Neural progenitor cell (in vitro differentiated cells): Measurements from ENCODE around the gene MIF4GD. TPM values are rescaled to one million over a fixed set of nuclear protein-coding genes. Genes with fewer than 3 reads are reported as not detected.
A peak's percentile ranks its signal among the peaks of the same experiment; 100 is the strongest.

ENCODE experiments used
- DNase-seq: peaks from one replicate; pipeline ENCODE4 v3.0.0-alpha.2; 2016; ENCODE audit warnings: low spot score
- H2AFZ ChIP-seq: fragments of 200-600 bp; sonication (generic); replicated peaks from 2 replicates; pipeline ENCODE4 v1.6.1; 2016; ENCODE audit warnings: antibody characterized with exemption
- H3F3A ChIP-seq: fragments of 200-600 bp; sonication (generic); 2 replicates; pipeline ENCODE4 v1.6.1; 2016; ENCODE audit warnings: antibody characterized with exemption, low read depth
- H3K27ac ChIP-seq: fragments of 200-600 bp; sonication (generic); 2 replicates; pipeline ENCODE4 v1.5.1; 2016; ENCODE audit warnings: mild to moderate bottlenecking
- H3K27me3 ChIP-seq: fragments of 200-600 bp; sonication (generic); 2 replicates; pipeline ENCODE4 v1.6.1; 2016; ENCODE audit warnings: mild to moderate bottlenecking, moderate library complexity
- H3K36me3 ChIP-seq: fragments of 200-600 bp; sonication (generic); 2 replicates; pipeline ENCODE4 v1.5.1; 2016
- H3K4me1 ChIP-seq: fragments of 200-600 bp; sonication (generic); 2 replicates; pipeline ENCODE4 v1.6.1; 2016; ENCODE audit warnings: mixed run types
- H3K4me2 ChIP-seq: fragments of 200-600 bp; sonication (generic); 2 replicates; pipeline ENCODE4 v1.6.1; 2016
- H3K4me3 ChIP-seq: fragments of 200-600 bp; sonication (generic); 2 replicates; pipeline ENCODE4 v1.5.1; 2016
- H3K79me2 ChIP-seq: fragments of 200-600 bp; sonication (generic); 2 replicates; pipeline ENCODE4 v1.6.1; 2016; ENCODE audit warnings: low read depth
- H3K9ac ChIP-seq: fragments of 200-600 bp; sonication (generic); 2 replicates; pipeline ENCODE4 v1.6.1; 2016
- H3K9me3 ChIP-seq: fragments of 200-600 bp; sonication (generic); 2 replicates; pipeline ENCODE4 v1.5.1; 2016; ENCODE audit warnings: low read depth
- H4K20me1 ChIP-seq: fragments of 200-600 bp; sonication (generic); 2 replicates; pipeline ENCODE4 v1.6.1; 2016; ENCODE audit warnings: low read depth
- H3K27ac Mint-ChIP-seq: 3 replicates; pipeline ENCODE4 v1.8.0; 2021; ENCODE audit warnings: mixed read lengths
- H3K27me3 Mint-ChIP-seq: 2 replicates; pipeline ENCODE4 v1.8.0; 2022; ENCODE audit warnings: low read depth, mild to moderate bottlenecking, inconsistent platforms, moderate library complexity, mixed read lengths; ENCODE audit not compliant: insufficient read depth
- H3K36me3 Mint-ChIP-seq: 3 replicates; pipeline ENCODE4 v1.8.0; 2021; ENCODE audit warnings: mixed read lengths
- H3K4me1 Mint-ChIP-seq: 3 replicates; pipeline ENCODE4 v1.8.0; 2021; ENCODE audit warnings: mixed read lengths
- H3K4me3 Mint-ChIP-seq: 3 replicates; pipeline ENCODE4 v1.8.0; 2021; ENCODE audit warnings: mild to moderate bottlenecking, moderate library complexity, mixed read lengths
- H3K9me3 Mint-ChIP-seq: 3 replicates; pipeline ENCODE4 v1.8.0; 2020; ENCODE audit warnings: mixed read lengths
- EZH2 ChIP-seq: fragments of 200-600 bp; sonication (generic); IDR thresholded peaks from 2 replicates; pipeline ENCODE4 v1.6.1; 2017; ENCODE audit warnings: antibody characterized with exemption, mild to moderate bottlenecking, moderate library complexity
- EZH2phosphoT487 ChIP-seq: fragments of 200-600 bp; sonication (generic); IDR thresholded peaks from 2 replicates; pipeline ENCODE4 v1.6.1; 2017; ENCODE audit warnings: antibody characterized with exemption
- total RNA-seq: library from RNA; depleted of rRNA; stranded (reverse); fragments of >200 nt; gene quantifications from 2 replicates; pipeline ENCODE4 v1.2.3, GENCODE V29; 2015; ENCODE audit warnings: low replicate concordance
- TF ChIP-seq, protein P1 (sequence below): fragments of 200-600 bp; sonication (generic); IDR thresholded peaks from 2 replicates; pipeline ENCODE4 v1.5.1; 2017; ENCODE audit warnings: antibody characterized with exemption, mild to moderate bottlenecking

Gene MIF4GD
- total RNA-seq, 1 donor from 2014 or later, result 17.7 TPM

DNA sequence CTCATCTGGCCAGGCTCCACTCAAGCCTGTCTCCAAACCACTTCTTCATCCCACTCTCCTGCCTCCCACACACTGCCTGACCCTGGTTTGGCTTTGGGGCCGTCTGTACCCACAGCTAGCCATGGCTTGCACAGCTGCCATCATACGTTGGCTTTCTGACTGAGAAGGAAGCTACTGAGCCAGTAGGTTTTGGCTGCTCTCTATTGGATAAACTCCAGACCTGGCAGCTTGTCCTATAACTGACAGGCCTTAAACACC lies 3.9 kb downstream of the MIF4GD start:
- Mint-ChIP-seq H3K4me3 (peak overlapping the region; percentile 17), H3K36me3 (peaks cover 5% of the 10 kb centered on the region), H3K27ac (no peak overlapping the region), H3K27me3 (peaks cover 2% of the 10 kb centered on the region), H3K9me3 (no peaks in the 10 kb centered on the region), H3K4me1 (peaks cover 22% of the 10 kb centered on the region)
- no peak overlapping the region for H3K4me2 ChIP-seq
- H3K4me1 ChIP-seq, result peaks cover 9% of the 10 kb centered on the region
- DNase-seq, result no peak
- peaks cover 8% of the 10 kb centered on the region for H3K27me3 ChIP-seq
- no peak overlapping the region for H3K9ac ChIP-seq
- TF ChIP-seq, protein P1, sequence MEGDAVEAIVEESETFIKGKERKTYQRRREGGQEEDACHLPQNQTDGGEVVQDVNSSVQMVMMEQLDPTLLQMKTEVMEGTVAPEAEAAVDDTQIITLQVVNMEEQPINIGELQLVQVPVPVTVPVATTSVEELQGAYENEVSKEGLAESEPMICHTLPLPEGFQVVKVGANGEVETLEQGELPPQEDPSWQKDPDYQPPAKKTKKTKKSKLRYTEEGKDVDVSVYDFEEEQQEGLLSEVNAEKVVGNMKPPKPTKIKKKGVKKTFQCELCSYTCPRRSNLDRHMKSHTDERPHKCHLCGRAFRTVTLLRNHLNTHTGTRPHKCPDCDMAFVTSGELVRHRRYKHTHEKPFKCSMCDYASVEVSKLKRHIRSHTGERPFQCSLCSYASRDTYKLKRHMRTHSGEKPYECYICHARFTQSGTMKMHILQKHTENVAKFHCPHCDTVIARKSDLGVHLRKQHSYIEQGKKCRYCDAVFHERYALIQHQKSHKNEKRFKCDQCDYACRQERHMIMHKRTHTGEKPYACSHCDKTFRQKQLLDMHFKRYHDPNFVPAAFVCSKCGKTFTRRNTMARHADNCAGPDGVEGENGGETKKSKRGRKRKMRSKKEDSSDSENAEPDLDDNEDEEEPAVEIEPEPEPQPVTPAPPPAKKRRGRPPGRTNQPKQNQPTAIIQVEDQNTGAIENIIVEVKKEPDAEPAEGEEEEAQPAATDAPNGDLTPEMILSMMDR, result no peak
- TF ChIP-seq EZH2phosphoT487, result no peak
- no peak for TF ChIP-seq EZH2
- H2AFZ ChIP-seq, result no peak overlapping the region
- H3K27ac ChIP-seq, result no peak overlapping the region
- H4K20me1 ChIP-seq, result no peaks in the 10 kb centered on the region
- peaks cover 14% of the 10 kb centered on the region for H3K79me2 ChIP-seq
- H3F3A ChIP-seq, result peaks cover 45% of the 10 kb centered on the region
- H3K4me3 ChIP-seq, result no peak overlapping the region
- no peaks in the 10 kb centered on the region for H3K36me3 ChIP-seq
- H3K9me3 ChIP-seq, result no peaks in the 10 kb centered on the region

DNA sequence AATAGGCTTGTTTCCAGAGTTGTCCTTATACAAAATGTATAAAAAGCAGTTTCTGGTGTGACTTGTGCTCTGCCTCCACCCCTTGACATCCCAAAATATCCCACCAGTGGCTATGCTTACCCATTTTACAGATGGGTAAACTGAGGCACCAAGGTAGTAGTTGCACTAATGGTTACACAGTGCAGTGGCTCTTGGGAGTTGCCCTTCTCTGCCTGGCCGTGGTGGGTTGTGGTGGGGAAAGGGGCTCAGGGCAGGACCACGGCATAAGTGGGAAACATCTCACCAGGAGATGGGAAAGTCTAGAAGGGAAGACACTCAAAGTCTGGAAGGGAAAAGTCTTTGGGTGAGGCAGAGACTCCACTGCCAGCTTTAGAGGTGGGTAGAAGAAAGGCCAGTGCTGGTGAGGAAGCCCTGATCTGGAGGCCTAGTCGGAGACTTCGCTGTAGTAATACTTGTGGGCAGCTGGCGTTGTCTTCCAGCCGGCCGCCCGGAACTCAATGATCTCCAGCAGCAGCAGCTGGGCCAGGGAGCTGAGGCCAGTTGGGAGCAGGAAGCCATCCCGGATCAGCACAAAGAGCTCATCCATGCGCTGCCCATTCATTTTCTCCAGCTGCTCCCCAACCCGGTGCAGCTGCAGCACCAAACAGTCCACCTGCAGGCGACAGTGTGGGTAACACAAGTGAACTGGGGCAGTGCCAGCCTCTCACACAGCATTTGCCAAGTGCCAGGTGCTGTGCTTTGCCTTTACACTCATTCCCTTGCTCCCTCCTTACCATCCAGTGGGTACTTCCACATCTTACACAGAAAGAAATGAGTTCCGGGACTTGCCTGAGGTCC lies 4.5 kb downstream of the MIF4GD start:
- peaks cover 19% of the 10 kb centered on the region for H3K4me1 Mint-ChIP-seq
- H2AFZ ChIP-seq, result no peak overlapping the region
- H3K9ac ChIP-seq, result no peak overlapping the region
- no peak overlapping the region for H3K4me2 ChIP-seq
- no peak for DNase-seq
- peaks cover 9% of the 10 kb centered on the region for H3K4me1 ChIP-seq
- H3K36me3 Mint-ChIP-seq, result peaks cover 5% of the 10 kb centered on the region
- peaks cover 3% of the 10 kb centered on the region for H3K27me3 ChIP-seq
- H3K27me3 Mint-ChIP-seq, result peaks cover 2% of the 10 kb centered on the region
- TF ChIP-seq EZH2phosphoT487 (no peak), EZH2 (no peak)
- TF ChIP-seq, protein P1, result no peak
- no peaks in the 10 kb centered on the region for H3K36me3 ChIP-seq
- H3F3A ChIP-seq, result peaks cover 45% of the 10 kb centered on the region
- H4K20me1 ChIP-seq, result no peaks in the 10 kb centered on the region
- H3K27ac Mint-ChIP-seq, result no peak overlapping the region
- H3K9me3 ChIP-seq, result no peaks in the 10 kb centered on the region
- H3K27ac ChIP-seq, result no peak overlapping the region
- H3K4me3 ChIP-seq, result no peak overlapping the region
- no peaks in the 10 kb centered on the region for H3K9me3 Mint-ChIP-seq
- H3K79me2 ChIP-seq, result peaks cover 18% of the 10 kb centered on the region
- peak overlapping the region; percentile 17 for H3K4me3 Mint-ChIP-seq

DNA sequence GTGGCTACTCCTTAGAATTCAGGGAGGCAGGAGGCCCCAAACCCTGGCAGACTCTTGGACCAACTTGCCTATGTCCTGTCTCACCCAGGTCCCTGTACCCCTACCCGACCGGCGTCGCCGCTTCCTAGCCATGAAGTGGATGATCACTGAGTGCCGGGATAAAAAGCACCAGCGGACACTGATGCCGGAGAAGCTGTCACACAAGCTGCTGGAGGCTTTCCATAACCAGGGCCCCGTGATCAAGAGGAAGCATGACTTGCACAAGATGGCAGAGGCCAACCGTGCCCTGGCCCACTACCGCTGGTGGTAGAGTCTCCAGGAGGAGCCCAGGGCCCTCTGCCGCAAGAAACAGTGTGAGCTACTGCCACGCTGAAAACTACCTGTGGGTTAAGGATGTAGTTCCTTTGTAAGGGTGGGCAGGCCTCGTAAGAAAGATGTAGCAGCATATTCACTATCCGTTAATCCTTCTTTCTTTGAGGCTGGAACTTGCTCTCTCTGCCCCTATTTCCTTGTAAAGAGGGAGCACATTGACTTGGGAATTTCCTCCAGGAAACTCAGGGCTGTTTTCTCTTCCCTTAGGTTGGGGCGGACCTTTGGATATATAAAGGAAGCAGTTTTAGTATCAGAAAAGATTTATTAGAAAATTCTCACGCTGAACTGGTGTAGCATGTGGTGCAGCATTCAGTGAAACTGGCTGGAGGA lies 5.3 kb downstream of the MIF4GD start:
- Histone ChIP-seq H3K79me2 (peaks cover 24% of the 10 kb centered on the region), H3K27ac (no peak overlapping the region), H3K4me2 (no peak overlapping the region), H3K27me3 (no peaks in the 10 kb centered on the region), H3K9ac (no peak overlapping the region), H4K20me1 (peaks cover 2% of the 10 kb centered on the region), H3K4me1 (peaks cover 9% of the 10 kb centered on the region), H3K9me3 (no peaks in the 10 kb centered on the region), H3F3A (peaks cover 45% of the 10 kb centered on the region), H3K36me3 (no peaks in the 10 kb centered on the region), H2AFZ (no peak overlapping the region), H3K4me3 (no peak overlapping the region)
- Mint-ChIP-seq H3K4me1 (peaks cover 21% of the 10 kb centered on the region), H3K4me3 (no peak overlapping the region), H3K27me3 (peaks cover 2% of the 10 kb centered on the region), H3K9me3 (no peaks in the 10 kb centered on the region), H3K27ac (no peak overlapping the region), H3K36me3 (peaks cover 5% of the 10 kb centered on the region)
- TF ChIP-seq EZH2 (no peak), EZH2phosphoT487 (no peak)
- TF ChIP-seq, protein P1, result no peak
- DNase-seq, result no peak
